Duodenal mucosa (tissue), 2 donors: ENCODE data around the gene FHOD3.

Experiments used
- H3K27ac ChIP-seq: one replicate; pipeline ENCODE4 v1.7.0; 2013; ENCODE audit warnings: low read depth, low read length
- H3K27me3 ChIP-seq, 2 donors: one replicate each; pipeline ENCODE4 v1.7.0; 2013; ENCODE audit warnings: low read length in 2 of 2, control low read depth in 1 of 2; ENCODE audit not compliant: insufficient read depth in 2 of 2, control insufficient read depth in 1 of 2
- H3K36me3 ChIP-seq, 2 donors: one replicate each; pipeline ENCODE4 v1.7.0; 2013; ENCODE audit warnings: low read length in 2 of 2, control low read depth in 1 of 2; ENCODE audit not compliant: insufficient read depth in 2 of 2, control insufficient read depth in 1 of 2
- H3K4me1 ChIP-seq, 2 donors: one replicate each; pipeline ENCODE4 v1.7.0; 2013; ENCODE audit warnings: low read length in 2 of 2, control low read depth in 1 of 2; ENCODE audit not compliant: insufficient read depth in 2 of 2, control insufficient read depth in 1 of 2
- H3K4me3 ChIP-seq, 2 donors: one replicate each; pipeline ENCODE4 v1.7.0; 2013; ENCODE audit warnings: low read length in 2 of 2, low read depth in 1 of 2
- H3K9ac ChIP-seq, 2 donors: one replicate each; pipeline ENCODE4 v1.7.0; 2013; ENCODE audit warnings: low read length in 2 of 2, low read depth in 1 of 2
- H3K9me3 ChIP-seq, 2 donors: one replicate each; pipeline ENCODE4 v1.7.0; 2013; ENCODE audit warnings: low read length in 2 of 2, control low read depth in 1 of 2; ENCODE audit not compliant: control insufficient read depth in 1 of 2

The FHOD3 gene

GRCh38 chr18:36315736-36316135 lies 18.2 kb downstream of the FHOD3 start:
- no peak overlapping the region for H3K9ac ChIP-seq
- no peaks in the 10 kb centered on the region for H3K4me1 ChIP-seq
- H3K36me3 ChIP-seq: no peaks in the 10 kb centered on the region
- H3K4me3 ChIP-seq: no peak overlapping the region
- H3K9me3 ChIP-seq: no peaks in the 10 kb centered on the region
- no peaks in the 10 kb centered on the region for H3K27me3 ChIP-seq
- no peak overlapping the region for H3K27ac ChIP-seq

DNA sequence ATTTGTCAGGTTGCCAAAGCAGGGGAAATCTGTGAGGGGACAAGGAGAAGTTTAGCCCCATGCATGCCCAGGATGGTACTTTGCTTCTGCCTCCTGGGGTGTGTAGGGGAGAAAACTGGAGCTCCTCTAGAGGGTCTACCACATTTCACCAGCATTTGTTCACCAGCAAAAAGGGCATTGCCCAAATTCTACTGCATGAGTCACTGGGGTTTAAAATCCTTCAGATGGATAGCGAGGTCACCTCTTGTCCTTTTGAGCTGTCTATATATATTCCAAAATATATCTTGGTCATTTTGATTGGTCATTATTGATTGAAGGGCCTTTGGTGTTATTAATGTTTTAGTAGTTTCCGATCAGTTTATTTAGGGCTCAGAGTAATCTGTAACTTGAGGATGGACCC lies 18.7 kb downstream of the FHOD3 start:
- H3K27me3 ChIP-seq: no peaks in the 10 kb centered on the region
- H3K4me3 ChIP-seq: no peak overlapping the region
- no peaks in the 10 kb centered on the region for H3K9me3 ChIP-seq
- no peak overlapping the region for H3K9ac ChIP-seq
- H3K4me1 ChIP-seq: no peaks in the 10 kb centered on the region
- no peak overlapping the region for H3K27ac ChIP-seq
- no peaks in the 10 kb centered on the region for H3K36me3 ChIP-seq

DNA sequence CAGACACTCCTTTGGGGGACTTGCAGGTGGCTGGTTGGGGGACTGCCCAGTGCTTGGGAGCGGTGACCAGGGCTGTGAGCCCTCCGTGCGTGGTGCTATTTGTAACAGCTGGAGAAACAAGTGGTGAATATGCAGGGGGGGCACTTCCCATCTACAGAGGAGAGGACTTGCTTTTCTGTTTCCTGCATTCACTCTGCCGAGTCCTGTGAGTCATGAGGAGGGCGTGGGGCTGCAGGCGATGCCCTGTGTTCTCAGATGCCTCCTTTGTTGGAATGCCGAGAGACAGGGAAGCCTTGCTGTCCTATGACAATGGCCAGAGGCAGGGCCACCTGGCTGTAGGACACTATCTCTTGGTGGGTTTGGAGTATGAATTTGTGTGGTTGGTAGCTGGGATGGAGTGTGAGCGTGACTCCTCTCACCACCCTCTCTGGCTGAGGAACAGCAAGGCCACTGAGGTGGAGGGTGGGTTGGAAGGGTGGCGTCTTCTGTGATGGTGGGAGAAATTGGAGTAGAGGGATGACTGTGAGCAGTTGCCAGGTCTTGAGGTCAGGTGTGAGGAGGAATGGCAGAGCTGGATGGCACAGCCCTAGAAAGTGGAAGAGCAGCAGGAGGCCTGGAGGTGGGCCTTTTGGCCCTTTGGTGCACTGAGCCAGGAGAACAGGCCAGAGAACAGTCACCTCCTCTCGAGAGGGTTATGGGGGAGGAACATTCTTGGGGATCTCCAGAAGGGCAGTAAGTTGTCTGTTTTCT lies 24.3 kb downstream of the FHOD3 start:
- Histone ChIP-seq H3K9me3 (no peaks in the 10 kb centered on the region), H3K4me1 (no peaks in the 10 kb centered on the region), H3K36me3 (no peaks in the 10 kb centered on the region), H3K4me3 (no peak overlapping the region), H3K27me3 (peaks cover 0 to 7% of the 10 kb centered on the region in 2 donors), H3K27ac (no peak overlapping the region), H3K9ac (no peak overlapping the region)

- H3K4me3 ChIP-seq: no peak overlapping the region
- peaks cover 0 to 7% of the 10 kb centered on the region in 2 donors for H3K27me3 ChIP-seq
- H3K9ac ChIP-seq: no peak overlapping the region
- no peaks in the 10 kb centered on the region for H3K36me3 ChIP-seq
- no peaks in the 10 kb centered on the region for H3K9me3 ChIP-seq
- H3K27ac ChIP-seq: no peak overlapping the region
- no peaks in the 10 kb centered on the region for H3K4me1 ChIP-seq
Measured at GRCh38 chr18:36322408-36322728, 24.9 kb downstream of the FHOD3 start.

GRCh38 chr18:36322734-36323133 lies 25.2 kb downstream of the FHOD3 start:
- Histone ChIP-seq H3K9me3 (no peaks in the 10 kb centered on the region), H3K27me3 (peaks cover 0 to 7% of the 10 kb centered on the region in 2 donors), H3K36me3 (no peaks in the 10 kb centered on the region), H3K9ac (no peak overlapping the region), H3K4me1 (no peaks in the 10 kb centered on the region), H3K27ac (no peak overlapping the region), H3K4me3 (no peak overlapping the region)

GRCh38 chr18:36323421-36323820 lies 25.9 kb downstream of the FHOD3 start:
- H3K4me1 ChIP-seq: no peaks in the 10 kb centered on the region
- no peaks in the 10 kb centered on the region for H3K36me3 ChIP-seq
- H3K4me3 ChIP-seq: no peak overlapping the region
- no peaks in the 10 kb centered on the region for H3K9me3 ChIP-seq
- no peak overlapping the region for H3K27ac ChIP-seq
- H3K9ac ChIP-seq: no peak overlapping the region
- peaks cover 0 to 7% of the 10 kb centered on the region in 2 donors for H3K27me3 ChIP-seq

DNA sequence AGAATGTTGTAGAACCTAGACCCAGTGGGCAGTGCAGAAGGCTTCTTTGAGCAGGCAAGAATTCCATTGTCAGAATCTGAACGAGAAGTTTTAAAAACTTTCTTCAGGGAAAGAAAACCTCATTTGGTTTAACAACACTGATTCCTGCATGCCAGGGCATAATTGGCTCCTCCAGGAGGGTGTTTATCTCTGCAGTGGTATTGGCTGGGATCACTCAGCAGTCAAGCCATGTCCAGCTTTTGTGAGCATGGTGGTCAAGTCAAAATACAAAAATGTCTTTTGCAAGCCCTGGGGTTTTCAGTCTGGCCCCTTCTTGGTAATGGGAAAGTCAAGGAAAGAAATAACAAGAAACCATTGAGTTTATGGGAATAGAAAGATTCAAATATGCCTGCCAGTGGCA lies 28.3 kb downstream of the FHOD3 start:
- H3K9me3 ChIP-seq: no peaks in the 10 kb centered on the region
- H3K27ac ChIP-seq: no peak overlapping the region
- no peak overlapping the region for H3K9ac ChIP-seq
- H3K4me3 ChIP-seq: no peak overlapping the region
- no peaks in the 10 kb centered on the region for H3K4me1 ChIP-seq
- H3K36me3 ChIP-seq: no peaks in the 10 kb centered on the region
- H3K27me3 ChIP-seq: peaks cover 0 to 7% of the 10 kb centered on the region in 2 donors

- Histone ChIP-seq H3K4me3 (no peak overlapping the region), H3K9me3 (no peaks in the 10 kb centered on the region), H3K36me3 (no peaks in the 10 kb centered on the region), H3K27me3 (peaks cover 0 to 7% of the 10 kb centered on the region in 2 donors), H3K27ac (no peak overlapping the region), H3K9ac (no peak overlapping the region), H3K4me1 (peaks cover 6% of the 10 kb centered on the region in 2 donors)
Measured at GRCh38 chr18:36326771-36327170, 29.3 kb downstream of the FHOD3 start.

DNA sequence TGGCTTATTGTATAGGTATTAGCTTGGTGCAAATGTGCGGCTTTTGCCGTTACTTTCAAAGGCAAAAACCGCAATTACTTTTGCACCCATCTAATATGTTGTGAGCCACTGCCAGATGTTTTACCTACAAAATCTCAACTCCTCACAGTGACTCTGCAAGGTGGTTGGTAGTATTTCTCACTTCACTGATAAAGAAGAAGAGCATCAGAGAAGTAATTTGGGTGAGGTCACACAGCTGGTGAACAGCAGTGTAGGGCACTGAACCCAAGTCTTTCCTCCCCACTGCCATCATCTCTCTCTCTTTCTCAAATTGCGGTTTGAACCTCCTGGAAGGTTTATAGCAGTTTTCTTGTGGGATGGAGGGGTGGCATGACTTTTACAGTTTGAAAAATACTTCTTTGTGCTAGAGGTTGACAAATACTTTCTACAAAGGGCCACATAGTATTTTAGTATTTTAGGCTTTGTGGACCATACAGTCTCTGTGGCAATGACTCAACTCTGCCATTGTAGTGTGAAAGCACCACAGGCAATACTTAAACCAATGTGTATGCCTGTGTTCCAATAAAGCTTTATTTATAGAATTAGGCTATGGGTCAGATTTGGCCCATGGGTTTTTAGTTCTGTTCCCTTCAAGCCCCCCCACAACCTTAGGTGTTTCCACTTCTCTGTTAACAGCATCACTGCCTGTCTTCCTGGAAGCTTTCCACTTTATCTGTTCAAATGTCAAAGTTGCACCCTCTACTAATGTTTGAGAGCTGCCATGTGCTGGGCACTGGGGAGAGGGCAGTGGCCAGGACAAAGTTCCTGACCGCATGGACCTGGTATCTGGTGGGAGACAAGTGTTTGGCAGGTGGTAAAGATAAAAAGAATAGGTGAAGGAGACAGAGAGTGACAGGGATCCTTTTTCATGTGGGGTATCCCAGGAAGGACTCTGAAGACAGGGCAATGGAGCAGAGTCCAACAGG lies 30.1 kb downstream of the FHOD3 start:
- Histone ChIP-seq H3K36me3 (no peaks in the 10 kb centered on the region), H3K27ac (no peak overlapping the region), H3K4me3 (no peak overlapping the region), H3K4me1 (peaks cover 6 to 9% of the 10 kb centered on the region in 2 donors), H3K9me3 (no peaks in the 10 kb centered on the region), H3K27me3 (peaks cover 0 to 7% of the 10 kb centered on the region in 2 donors), H3K9ac (no peak overlapping the region)

DNA sequence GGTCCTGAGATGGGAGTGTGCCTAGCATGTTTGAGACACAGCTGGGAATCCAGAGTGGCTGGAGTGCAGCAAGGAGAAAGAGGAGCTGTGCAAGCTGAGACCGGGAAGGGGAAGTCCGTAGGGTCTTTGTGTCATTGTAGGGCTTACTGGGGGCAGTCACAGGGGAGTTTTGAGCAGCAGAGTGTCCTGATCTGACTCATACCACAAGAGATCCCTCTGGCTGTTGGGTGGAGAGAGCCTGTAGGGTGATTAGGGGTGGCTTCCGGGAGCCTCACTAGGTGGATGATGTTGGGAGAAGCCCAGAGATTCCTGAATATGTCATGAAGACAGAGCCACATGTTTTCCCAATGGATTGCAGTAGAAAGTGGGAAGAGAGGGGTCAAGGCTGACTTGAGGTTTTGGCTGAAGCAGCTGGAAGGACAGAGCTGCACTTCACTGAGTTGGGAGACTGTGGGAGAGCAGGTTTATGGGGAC lies 30.9 kb downstream of the FHOD3 start:
- peaks cover 6 to 9% of the 10 kb centered on the region in 2 donors for H3K4me1 ChIP-seq
- no peaks in the 10 kb centered on the region for H3K9me3 ChIP-seq
- no peak overlapping the region for H3K27ac ChIP-seq
- H3K4me3 ChIP-seq: no peak overlapping the region
- no peaks in the 10 kb centered on the region for H3K36me3 ChIP-seq
- no peak overlapping the region for H3K9ac ChIP-seq
- peaks cover 0 to 5% of the 10 kb centered on the region in 2 donors for H3K27me3 ChIP-seq
